ENCODE measurements around the gene OR5K4.
A peak's percentile ranks its signal among the peaks of the same experiment; 100 is the strongest.

Gene OR5K4, protein sequence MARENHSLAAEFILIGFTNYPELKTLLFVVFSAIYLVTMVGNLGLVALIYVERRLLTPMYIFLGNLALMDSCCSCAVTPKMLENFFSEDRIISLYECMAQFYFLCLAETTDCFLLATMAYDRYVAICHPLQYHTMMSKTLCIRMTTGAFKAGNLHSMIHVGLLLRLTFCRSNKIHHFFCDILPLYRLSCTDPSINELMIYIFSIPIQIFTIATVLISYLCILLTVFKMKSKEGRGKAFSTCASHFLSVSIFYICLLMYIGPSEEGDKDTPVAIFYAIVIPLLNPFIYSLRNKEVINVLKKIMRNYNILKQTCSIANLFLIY

GRCh38 chr3:98353554-98353953, at the start of gene OR5K4:
Gene OR5K4 (plus strand): TSS chr3:98353854. CDS start chr3:98353854, 0 bp downstream.
- no peak for DNase-seq

DNA sequence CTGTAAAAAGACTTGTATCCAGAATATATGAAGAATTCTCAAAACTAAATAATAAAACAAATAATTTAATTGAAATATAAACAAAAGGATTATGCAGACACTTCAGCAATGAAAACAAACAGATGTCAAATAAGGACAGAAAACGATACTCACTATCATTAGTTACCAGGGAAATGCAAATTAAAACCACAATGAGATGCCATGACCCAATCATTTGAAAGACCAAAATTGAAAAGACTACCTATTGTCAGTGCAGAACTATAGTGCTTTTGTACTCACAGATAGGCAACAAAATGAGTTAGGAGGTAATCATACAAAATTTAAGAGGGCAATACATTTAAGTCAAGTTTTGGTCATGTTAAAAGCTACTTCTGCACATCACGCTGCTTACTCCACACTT, 31.6 kb upstream of the OR5K4 start:
- no peak for DNase-seq

- DNase-seq: no peak
These were observed 31.0 kb upstream of the OR5K4 start for GRCh38 chr3:98322686-98323085.

GRCh38 chr3:98323425-98323824, 30.2 kb upstream of the OR5K4 start:
- no peak for DNase-seq

GRCh38 chr3:98325055-98325454, 28.6 kb upstream of the OR5K4 start:
- no peak for DNase-seq

DNA sequence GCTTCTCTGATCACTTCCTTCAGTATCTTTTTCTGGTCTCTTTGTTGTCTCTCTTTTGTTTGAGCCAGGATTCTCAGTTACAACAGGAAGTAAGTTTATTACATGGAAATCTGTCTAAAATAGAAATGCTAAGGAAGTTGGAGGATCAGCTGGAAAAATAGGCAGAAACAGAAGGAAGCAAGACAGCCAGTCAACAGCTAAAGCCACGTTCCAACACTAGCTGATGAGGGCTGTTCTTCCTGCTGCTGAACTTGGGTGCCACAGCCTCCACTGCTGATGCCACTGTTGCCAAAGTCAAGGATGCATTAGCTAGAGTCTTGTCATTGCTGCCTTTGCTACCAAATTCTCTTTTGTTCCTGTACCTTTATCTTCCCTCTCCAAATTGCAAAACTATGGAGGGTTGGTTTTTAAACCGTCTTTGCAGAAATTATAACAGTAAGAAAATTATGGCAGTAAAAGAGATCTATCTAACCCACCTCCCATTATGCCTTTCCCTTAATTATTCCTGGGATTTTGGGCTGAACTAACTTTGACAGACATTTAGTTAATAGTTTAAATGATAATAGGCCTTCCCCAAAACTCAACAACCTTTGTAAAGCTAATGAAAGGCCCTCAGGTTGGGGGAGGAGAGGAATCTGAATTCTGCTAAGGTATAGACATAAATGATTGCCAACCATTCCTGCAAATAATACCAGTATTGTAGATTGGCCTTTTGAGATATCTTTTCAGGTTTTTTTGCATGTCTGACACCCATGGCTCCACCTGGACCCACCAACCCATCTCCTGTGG, 27.4 kb upstream of the OR5K4 start:
- no peak for DNase-seq

DNA sequence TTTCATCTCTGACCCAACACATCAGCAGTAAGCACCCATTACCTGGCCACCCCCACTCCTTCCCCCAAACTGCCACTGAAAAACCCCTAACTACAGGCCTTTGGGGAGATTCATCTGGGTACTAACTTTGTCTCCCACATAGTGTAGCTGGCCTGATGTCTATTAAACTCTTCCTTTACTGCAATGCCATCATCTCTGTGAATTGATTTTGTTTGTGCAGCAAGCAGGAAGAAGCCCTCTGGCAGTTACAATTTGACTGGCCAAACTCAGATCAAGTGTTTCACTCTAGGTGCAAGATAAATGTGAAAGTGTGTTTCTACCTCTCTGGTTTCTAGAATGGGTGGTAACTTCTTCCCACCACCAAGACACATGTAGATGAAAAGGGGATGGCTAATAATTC, 26.7 kb upstream of the OR5K4 start:
- DNase-seq: no peak

- DNase-seq: no peak
These were observed 24.7 kb upstream of the OR5K4 start for GRCh38 chr3:98328933-98329332.

GRCh38 chr3:98329392-98330124, 24.1 kb upstream of the OR5K4 start:
- peak; percentile 18 to 26 for DNase-seq

DNA sequence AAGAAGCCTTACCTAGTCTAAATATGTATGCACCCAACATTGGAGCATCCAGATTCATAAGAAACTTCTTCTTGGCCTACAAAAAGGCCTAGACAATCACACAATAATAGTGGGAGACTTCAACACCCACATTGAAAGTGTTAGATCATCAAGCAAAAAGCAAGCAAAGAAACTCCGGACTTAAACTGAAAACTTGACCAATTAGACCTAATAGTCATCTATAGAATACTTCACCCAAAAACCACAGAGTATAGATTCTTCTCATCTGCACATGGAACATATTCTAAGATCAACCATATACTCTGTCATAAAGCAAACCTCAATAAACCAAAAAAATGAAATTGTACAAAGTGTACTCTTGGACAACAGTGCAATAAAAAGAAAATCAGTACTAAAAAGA, 22.3 kb upstream of the OR5K4 start:
- DNase-seq: no peak

- DNase-seq: no peak
These were observed 19.6 kb upstream of the OR5K4 start for GRCh38 chr3:98333989-98334606.

- DNase-seq: no peak
These were observed 14.6 kb upstream of the OR5K4 start for GRCh38 chr3:98339031-98339430.

- no peak for DNase-seq
These were observed 11.9 kb upstream of the OR5K4 start for GRCh38 chr3:98341758-98342157.

- DNase-seq: no peak
These were observed 9.8 kb upstream of the OR5K4 start for GRCh38 chr3:98343647-98344507.

GRCh38 chr3:98350082-98350481, 3.6 kb upstream of the OR5K4 start:
- no peak for DNase-seq

DNA sequence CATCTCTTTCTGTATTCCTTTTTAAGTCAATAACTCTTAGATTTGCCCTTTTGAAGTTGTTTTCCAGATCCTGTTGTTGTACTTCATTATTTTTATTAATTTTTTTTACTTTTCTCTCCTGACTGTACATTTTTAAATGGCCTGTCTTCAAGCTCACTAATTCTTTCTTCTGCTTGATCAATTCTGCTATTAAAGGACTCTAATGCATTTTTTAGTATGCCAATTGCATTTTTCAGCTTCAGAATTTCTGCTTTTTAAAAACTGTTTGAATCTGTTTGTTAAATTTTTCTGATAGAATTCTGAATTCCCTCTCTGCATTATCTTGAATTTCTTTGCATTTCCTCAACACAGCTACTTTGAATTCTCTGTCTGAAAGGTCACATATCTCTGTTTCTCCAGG, 5.6 kb downstream of the OR5K4 start:
- no peak for DNase-seq

- DNase-seq: no peak
These were observed 6.5 kb downstream of the OR5K4 start for GRCh38 chr3:98359993-98360675.

DNA sequence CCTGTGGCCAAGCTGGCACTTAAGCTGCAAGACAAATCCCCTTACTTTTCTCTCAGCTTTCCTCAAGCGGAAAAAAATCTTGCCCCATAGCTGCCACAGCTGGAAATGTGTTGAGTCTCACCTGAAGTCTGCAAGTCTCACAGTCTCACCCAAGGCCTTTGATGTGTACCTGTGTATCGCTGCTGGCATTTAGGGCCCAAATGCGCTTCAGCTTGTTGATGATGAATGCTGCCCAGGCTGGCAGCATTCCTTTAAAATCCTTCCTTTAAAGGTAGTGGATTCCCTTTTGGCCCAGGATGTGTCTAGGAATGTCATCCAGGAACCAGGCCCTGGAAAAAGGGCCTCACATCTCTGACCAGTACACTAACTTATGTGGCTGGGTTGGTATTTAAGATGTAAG, 7.0 kb downstream of the OR5K4 start:
- no peak for DNase-seq

DNA sequence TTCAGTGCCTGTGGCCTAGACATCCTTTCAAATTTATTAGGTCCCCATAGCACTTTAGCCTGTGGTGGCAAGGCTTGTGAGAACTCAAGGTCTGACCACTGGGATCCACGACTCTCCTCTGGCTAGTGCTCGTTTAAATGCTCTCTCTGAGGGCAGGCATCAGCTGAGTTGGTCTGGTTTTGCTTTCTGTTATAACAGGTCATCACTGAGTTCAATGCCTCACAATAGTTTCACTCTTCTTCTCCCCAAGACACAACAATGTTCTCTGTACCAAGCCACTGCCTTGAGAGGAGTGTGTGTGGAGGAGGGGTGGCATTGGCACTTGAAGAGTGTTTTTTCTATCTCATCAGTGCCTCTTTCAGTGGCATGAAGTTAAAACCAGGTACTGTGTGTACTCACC, 7.6 kb downstream of the OR5K4 start:
- DNase-seq: no peak

- no peak for DNase-seq
These were observed 14.0 kb downstream of the OR5K4 start for GRCh38 chr3:98367464-98368246.

- DNase-seq: no peak
These were observed 17.5 kb downstream of the OR5K4 start for GRCh38 chr3:98371186-98371585.
